CD4-positive, alpha-beta T cell treated with Interferon alpha-2 for 1 hour (primary cell): ENCODE measurements around the gene PTPRN2.

Experiments used
- DNase-seq, 2 donors: peaks; one replicate each; pipeline ENCODE4 v3.0.0-alpha.2; 2020 to 2022

PTPRN2 gene

GRCh38 chr7:157844611-157845010 is 743.0 kb downstream of the PTPRN2 start:
- no peak for DNase-seq

- no peak for DNase-seq
These were observed 743.5 kb downstream of the PTPRN2 start for GRCh38 chr7:157844141-157844540.

- DNase-seq, result no peak
These were observed 744.1 kb downstream of the PTPRN2 start for GRCh38 chr7:157843336-157844140.

- no peak for DNase-seq
These were observed 745.8 kb downstream of the PTPRN2 start for GRCh38 chr7:157841773-157842370.

GRCh38 chr7:157840914-157841772 is 746.5 kb downstream of the PTPRN2 start:
- no peak for DNase-seq

GRCh38 chr7:157840174-157840913 is 747.3 kb downstream of the PTPRN2 start:
- no peak for DNase-seq

- DNase-seq, result no peak
These were observed 747.9 kb downstream of the PTPRN2 start for GRCh38 chr7:157839672-157840167.

- no peak for DNase-seq
These were observed 748.4 kb downstream of the PTPRN2 start for GRCh38 chr7:157839226-157839625.

- DNase-seq, result no peak
These were observed 750.1 kb downstream of the PTPRN2 start for GRCh38 chr7:157837561-157837960.

- no peak for DNase-seq
These were observed 750.6 kb downstream of the PTPRN2 start for GRCh38 chr7:157837047-157837446.

GRCh38 chr7:157834501-157835163 is 753.0 kb downstream of the PTPRN2 start:
- DNase-seq, result no peak

- no peak for DNase-seq
These were observed 754.6 kb downstream of the PTPRN2 start for GRCh38 chr7:157832866-157833607.

GRCh38 chr7:157832421-157832820 is 755.2 kb downstream of the PTPRN2 start:
- no peak for DNase-seq

- no peak for DNase-seq
These were observed 755.6 kb downstream of the PTPRN2 start for GRCh38 chr7:157832006-157832405.

- no peak for DNase-seq
These were observed 756.3 kb downstream of the PTPRN2 start for GRCh38 chr7:157831143-157831905.

- no peak for DNase-seq
These were observed 757.3 kb downstream of the PTPRN2 start for GRCh38 chr7:157830331-157830730.

GRCh38 chr7:157829491-157829890 is 758.1 kb downstream of the PTPRN2 start:
- no peak for DNase-seq

- DNase-seq, result no peak
These were observed 758.7 kb downstream of the PTPRN2 start for GRCh38 chr7:157828881-157829280.

GRCh38 chr7:157828190-157828589 is 759.4 kb downstream of the PTPRN2 start:
- no peak for DNase-seq

GRCh38 chr7:157827863-157828160 is 759.8 kb downstream of the PTPRN2 start:
- DNase-seq, result no peak
